HEK293T (cell line): ENCODE measurements around the gene SELENOF.

ENCODE experiments used
- BHLHE40 ChIP-seq: fragments of 450-650 bp; IDR thresholded peaks from 2 replicates; pipeline ENCODE4 v1.6.1; 2016; ENCODE audit warnings: mild to moderate bottlenecking, moderate library complexity, borderline replicate concordance
- ELF4 ChIP-seq: fragments of 450-650 bp; IDR thresholded peaks from 2 replicates; pipeline ENCODE4 v1.6.1; 2017; ENCODE audit warnings: antibody characterized with exemption
- FOXK2 ChIP-seq: fragments of 450-650 bp; IDR thresholded peaks from 2 replicates; pipeline ENCODE4 v1.6.1; 2016; ENCODE audit warnings: mild to moderate bottlenecking
- TARDBP ChIP-seq: fragments of 450-650 bp; IDR thresholded peaks from 2 replicates; pipeline ENCODE4 v1.6.1; 2016

GRCh38 chr1:86956221-86956620 lies 42.3 kb upstream of the SELENOF start:
- TF ChIP-seq BHLHE40, result no peak
- no peak for TF ChIP-seq ELF4
- TF ChIP-seq FOXK2, result no peak
- no peak for TF ChIP-seq TARDBP
